GM12872 (cell line): ENCODE results near the gene MORF4L1.

ENCODE experiments used
- TF ChIP-seq, protein P1 (sequence below): IDR thresholded peaks from 3 replicates; pipeline ENCODE4 v1.5.1; 2011; ENCODE audit warnings: low read depth, mild to moderate bottlenecking, low read length, moderate library complexity; ENCODE audit not compliant: insufficient read depth

The MORF4L1 gene

DNA sequence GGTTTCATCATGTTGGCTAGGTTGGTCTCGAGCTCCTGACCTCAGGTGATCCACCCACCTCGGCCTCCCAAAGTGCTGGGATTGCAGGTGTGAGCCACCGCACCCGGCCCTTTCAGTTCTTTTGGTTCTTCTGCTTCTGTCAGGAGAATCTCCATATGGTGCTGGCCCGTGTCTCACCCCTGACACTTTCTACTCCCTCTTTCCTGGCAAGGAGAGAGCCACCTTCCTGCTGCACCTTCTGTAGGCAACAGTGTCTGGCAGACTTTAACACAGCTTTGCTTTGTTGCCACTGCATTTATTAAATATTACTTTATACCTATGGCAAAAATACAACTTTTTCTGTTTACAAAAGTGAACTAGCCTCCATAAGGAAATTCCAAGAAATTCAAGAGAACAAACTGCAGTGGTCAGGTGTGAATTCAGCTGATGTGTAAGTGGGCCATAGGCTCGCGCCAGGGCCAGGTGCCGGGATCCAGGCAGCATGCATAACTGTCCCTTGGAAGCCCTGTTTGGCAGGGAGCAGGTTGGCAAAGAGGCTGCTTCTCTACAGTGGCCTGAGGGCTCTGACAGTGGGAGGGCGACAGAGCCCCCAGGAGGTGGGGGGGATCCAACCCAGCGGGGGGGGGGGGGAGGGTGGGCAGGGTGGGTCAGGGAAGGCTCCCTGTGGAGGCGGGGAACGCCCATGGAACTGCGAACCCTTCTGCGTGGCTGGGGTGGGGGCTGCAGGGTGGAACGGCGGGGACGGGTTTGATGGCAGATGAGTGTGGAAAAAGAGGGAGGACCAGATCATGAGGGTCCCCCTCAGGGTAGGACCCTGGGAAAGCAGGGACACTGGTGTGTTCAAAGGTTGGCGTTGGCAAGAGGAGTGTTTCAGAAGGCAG lies 51.0 kb downstream of the MORF4L1 start:
- TF ChIP-seq, protein P1, sequence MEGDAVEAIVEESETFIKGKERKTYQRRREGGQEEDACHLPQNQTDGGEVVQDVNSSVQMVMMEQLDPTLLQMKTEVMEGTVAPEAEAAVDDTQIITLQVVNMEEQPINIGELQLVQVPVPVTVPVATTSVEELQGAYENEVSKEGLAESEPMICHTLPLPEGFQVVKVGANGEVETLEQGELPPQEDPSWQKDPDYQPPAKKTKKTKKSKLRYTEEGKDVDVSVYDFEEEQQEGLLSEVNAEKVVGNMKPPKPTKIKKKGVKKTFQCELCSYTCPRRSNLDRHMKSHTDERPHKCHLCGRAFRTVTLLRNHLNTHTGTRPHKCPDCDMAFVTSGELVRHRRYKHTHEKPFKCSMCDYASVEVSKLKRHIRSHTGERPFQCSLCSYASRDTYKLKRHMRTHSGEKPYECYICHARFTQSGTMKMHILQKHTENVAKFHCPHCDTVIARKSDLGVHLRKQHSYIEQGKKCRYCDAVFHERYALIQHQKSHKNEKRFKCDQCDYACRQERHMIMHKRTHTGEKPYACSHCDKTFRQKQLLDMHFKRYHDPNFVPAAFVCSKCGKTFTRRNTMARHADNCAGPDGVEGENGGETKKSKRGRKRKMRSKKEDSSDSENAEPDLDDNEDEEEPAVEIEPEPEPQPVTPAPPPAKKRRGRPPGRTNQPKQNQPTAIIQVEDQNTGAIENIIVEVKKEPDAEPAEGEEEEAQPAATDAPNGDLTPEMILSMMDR = no peak

DNA sequence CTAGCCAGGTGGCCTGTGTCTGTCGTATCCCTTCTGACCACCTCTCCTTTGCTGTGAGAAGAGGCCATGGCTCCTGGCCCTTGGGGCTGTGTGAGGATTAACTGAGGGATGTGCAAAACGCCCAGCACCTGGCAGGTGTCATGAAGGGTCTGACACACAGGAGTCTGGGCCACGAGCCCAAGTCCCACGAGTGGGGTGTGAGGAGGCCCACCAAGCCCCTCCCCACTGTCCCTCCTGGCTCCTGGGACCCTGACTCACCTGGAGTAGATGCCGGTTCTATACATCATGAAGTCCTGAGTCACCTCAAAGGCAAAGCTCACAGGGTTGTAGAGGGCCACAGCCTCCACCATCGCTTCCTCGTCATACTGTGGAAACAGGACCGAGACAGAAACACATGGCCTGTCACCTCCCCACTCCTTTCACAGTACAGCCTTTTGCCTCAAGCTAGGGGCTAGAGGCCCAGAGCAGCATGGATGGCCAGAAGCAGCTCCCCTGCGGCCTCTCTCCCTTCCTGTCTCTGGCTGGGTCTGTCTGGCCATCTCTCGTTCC lies 52.5 kb downstream of the MORF4L1 start:
- TF ChIP-seq, protein P1 = no peak

DNA sequence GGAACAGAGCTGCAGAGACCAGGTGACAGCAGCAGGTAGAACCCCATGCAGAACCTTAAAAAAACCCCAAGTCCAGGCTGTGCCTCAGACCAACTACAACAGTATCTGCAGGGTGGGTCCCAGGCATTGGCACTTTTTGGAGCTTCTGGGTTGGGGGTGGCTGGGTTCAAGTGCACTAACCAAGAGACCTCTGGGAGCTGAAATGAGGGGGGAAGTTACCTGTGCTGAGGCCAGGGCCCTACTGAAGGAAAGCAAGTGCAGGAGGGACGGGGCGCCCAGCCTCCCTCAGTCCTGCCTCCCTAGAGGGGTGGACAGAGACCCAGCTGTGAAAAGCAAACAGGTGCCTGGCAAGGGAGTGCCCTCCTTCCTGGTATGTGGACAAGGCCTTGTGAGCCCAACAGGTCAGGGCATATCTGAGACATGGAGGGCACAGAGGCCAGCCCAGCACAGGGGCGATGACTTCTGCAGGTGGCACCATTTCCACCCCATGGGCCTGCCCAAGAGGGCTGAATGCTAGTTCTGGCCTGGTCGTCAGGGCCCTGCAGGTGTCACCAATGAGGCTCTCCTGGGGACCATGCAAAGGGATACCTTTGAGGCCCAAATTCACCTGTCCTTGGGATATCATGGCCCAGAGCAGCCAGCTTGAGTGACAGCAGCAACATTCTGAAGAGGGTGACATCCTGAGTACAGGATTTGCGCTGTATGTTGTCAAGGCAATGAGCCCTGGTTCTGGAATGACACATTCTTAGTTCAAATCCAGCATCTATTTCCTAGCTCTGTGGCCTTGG lies 53.5 kb downstream of the MORF4L1 start:
- TF ChIP-seq, protein P1 = 0 out of 3 replicates have a peak, but pooled peaks have one; percentile 8

- TF ChIP-seq, protein P1 = no peak
Observed at GRCh38 chr15:78927077-78927790, 54.5 kb downstream of the MORF4L1 start.

DNA sequence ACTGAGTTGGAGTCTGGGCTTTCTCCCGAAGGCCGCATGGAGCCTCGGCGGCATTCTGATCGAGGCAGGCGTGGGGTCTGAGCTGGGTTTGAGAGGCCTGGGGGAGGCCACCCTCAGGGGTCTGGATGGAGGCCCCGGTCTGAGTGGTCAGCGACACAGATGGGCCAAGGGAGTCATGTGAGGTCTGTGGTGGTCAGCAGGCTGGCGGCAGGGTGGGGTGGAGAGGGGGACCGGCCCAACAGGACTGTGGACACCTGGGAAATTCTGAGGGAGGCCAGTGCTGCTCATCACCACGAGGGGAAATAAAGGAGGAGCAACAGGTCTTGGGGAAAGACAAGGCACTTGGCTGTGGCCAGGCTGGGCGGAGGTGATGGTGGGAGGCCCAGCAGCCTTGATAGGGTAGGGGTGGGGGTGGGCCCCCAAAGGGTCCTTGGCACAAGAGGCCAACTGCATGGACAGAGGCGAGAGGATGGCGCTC lies 56.0 kb downstream of the MORF4L1 start:
- TF ChIP-seq, protein P1 = no peak

- TF ChIP-seq, protein P1 = no peak
Observed at GRCh38 chr15:78929536-78930264, 57.0 kb downstream of the MORF4L1 start.
